ENCODE data around the gene TMED1.

TMED1 gene

DNA sequence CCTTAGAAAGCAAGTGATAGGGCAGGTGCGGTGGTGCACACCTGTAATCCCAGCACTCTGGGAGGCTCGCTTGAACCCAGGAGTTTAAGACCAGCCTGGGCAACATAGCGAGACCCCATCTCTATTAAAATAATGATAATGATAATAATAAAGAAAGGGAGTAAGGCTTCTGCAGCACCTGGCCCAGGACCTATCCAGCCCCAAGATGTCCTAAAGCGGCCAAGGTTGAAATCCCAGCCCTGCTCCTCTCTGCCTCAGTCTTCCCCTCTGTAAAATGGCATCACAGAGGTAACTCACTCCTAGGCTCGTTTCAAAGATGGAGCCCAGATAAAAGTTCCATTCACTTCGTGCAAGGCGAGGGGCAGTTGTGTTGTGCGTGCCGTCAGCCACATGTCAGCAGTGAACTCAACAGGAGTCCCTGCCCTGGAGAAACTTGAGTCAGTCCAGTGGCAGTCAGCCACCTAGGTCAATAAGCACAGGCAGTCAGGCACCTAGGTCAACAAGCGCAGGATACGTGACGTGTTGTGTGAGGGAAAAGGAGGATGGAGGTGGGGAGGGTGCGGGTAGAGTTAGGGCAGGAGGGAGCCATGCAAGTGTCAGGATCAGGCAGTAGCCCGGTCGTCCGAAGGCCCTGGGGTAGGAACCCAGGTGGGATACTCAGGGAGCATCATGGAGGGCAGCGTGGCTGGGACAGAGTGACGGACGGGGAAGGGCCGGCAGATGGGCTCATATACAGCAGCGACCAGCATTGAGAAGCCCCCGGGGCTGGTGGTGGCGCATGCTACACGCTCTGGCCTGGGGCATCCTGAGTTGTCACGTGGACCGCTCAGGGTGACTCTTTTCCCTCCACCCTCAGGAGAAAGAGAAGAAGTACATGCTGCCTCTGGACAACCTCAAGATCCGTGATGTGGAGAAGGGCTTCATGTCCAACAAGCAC lies 16.6 kb downstream of the TMED1 start:
- no peaks in the 10 kb centered on the region for H3K4me1 ChIP-seq (ENCODE audit: control insufficient read depth in 1 of 2, insufficient read depth in 2 of 2, low read length in 2 of 2)
- no peak overlapping the region for H3K9ac ChIP-seq (ENCODE audit: low read depth in 1 of 2, low read length in 2 of 2)
- no peak overlapping the region for H3K27ac ChIP-seq (ENCODE audit: low read depth, low read length)
- H3K36me3 ChIP-seq (ENCODE audit: control insufficient read depth in 1 of 2, insufficient read depth in 2 of 2, low read length in 2 of 2) = peaks cover 39 to 71% of the 10 kb centered on the region in 2 donors
- no peaks in the 10 kb centered on the region for H3K9me3 ChIP-seq (ENCODE audit: control insufficient read depth in 1 of 2, low read length in 2 of 2)
- no peaks in the 10 kb centered on the region for H3K27me3 ChIP-seq (ENCODE audit: control insufficient read depth in 1 of 2, insufficient read depth in 2 of 2, low read length in 2 of 2)
- H3K4me3 ChIP-seq (ENCODE audit: low read depth in 1 of 2, low read length in 2 of 2) = no peak overlapping the region

DNA sequence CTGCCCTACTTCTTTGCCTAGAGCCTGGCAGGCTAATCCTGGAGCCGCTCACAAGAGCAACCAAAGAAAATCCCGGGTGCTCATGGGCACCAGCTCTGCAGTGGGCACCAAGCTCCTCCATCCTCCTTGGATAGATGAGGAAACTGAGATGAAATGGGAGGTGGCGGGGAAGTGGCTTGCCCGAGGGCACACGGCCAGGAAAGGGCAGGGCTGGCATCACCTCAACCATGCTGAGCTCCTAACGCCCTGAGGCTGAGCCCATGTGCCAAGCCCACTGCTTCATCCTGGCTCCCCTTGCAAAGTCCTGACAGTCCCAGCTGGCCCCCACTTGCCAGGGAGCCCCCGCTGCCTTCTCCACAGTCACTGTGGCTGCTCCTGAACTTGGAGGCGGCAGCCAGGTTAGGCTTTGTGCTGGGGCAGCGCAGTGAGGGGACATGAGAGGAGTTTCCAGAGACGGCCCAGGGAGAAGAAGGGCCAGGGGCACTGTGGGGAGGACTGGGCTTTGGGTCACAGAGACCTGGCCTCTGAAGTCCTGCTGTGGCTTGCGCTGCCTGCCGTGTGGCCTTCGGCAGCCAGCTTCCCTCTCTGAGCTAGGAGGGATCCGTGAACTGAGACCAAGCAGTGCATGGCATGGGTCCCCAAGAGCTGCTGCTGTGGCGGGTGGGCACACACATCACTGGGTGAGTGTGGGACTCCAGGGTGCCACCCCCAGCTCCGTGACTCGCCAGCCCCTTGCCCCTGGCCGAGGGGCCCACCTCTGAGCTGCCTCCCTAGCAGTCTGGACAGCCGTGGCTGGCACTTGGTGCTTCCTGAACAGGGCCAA lies 17.5 kb downstream of the TMED1 start:
- H3K27ac ChIP-seq (ENCODE audit: low read depth, low read length) = peak overlapping the region; percentile 10

DNA sequence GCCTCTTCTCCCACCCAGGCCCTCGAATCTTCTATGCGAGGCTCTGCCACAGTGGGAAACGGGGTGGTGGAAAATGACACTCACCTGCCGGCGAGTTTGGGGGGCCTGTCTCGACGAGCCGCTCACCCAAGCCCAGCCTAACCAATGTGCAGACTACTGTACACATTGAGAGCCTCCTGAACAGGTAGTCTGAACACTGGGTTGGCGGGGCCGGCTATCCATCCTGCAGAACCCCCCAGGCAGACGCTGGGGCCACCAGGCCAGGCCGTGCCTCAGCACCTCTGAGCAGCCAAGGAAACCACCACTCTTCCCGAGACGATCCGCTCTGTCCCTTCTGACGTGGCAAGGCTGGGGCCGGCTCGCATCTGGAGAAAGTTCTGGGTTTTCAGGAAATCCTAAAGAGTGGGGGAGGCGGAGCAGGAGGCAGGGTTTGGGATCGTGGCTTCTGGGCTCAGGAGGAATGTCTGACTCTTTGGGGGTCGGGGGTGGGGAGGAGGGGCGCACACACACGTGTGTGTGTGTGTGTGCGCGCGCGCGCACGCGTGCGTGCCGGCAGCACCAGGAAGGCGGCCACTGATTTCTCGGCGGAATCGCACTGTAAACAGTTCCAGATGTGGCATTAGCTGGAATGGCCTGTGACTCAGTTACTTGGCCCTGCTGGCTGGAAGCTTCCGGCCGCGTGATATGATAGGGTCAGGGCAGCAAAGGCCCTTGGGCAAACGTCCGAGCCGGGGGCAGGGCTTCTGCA lies 18.5 kb downstream of the TMED1 start:
- peak overlapping the region; percentile 42 for H3K27ac ChIP-seq (ENCODE audit: low read depth, low read length)
- H3K4me1 ChIP-seq (ENCODE audit: control insufficient read depth in 1 of 2, insufficient read depth in 2 of 2, low read length in 2 of 2) = peaks cover 4% of the 10 kb centered on the region in 2 donors
- peak overlapping the region in 1 of 2 donors; percentile 21 for H3K4me3 ChIP-seq (ENCODE audit: low read depth in 1 of 2, low read length in 2 of 2)
- H3K9ac ChIP-seq (ENCODE audit: low read depth in 1 of 2, low read length in 2 of 2) = no peak overlapping the region
- no peaks in the 10 kb centered on the region for H3K9me3 ChIP-seq (ENCODE audit: control insufficient read depth in 1 of 2, low read length in 2 of 2)
- no peaks in the 10 kb centered on the region for H3K27me3 ChIP-seq (ENCODE audit: control insufficient read depth in 1 of 2, insufficient read depth in 2 of 2, low read length in 2 of 2)
- peaks cover 38 to 76% of the 10 kb centered on the region in 2 donors for H3K36me3 ChIP-seq (ENCODE audit: control insufficient read depth in 1 of 2, insufficient read depth in 2 of 2, low read length in 2 of 2)

More for the DNA sequence above, 17.5 kb downstream of the TMED1 start:
- Histone ChIP-seq H3K9ac (ENCODE audit: low read depth in 1 of 2, low read length in 2 of 2) (no peak overlapping the region), H3K27me3 (ENCODE audit: control insufficient read depth in 1 of 2, insufficient read depth in 2 of 2, low read length in 2 of 2) (no peaks in the 10 kb centered on the region), H3K9me3 (ENCODE audit: control insufficient read depth in 1 of 2, low read length in 2 of 2) (no peaks in the 10 kb centered on the region), H3K36me3 (ENCODE audit: control insufficient read depth in 1 of 2, insufficient read depth in 2 of 2, low read length in 2 of 2) (peaks cover 32 to 69% of the 10 kb centered on the region in 2 donors), H3K4me3 (ENCODE audit: low read depth in 1 of 2, low read length in 2 of 2) (no peak overlapping the region), H3K4me1 (ENCODE audit: control insufficient read depth in 1 of 2, insufficient read depth in 2 of 2, low read length in 2 of 2) (no peaks in the 10 kb centered on the region)

DNA sequence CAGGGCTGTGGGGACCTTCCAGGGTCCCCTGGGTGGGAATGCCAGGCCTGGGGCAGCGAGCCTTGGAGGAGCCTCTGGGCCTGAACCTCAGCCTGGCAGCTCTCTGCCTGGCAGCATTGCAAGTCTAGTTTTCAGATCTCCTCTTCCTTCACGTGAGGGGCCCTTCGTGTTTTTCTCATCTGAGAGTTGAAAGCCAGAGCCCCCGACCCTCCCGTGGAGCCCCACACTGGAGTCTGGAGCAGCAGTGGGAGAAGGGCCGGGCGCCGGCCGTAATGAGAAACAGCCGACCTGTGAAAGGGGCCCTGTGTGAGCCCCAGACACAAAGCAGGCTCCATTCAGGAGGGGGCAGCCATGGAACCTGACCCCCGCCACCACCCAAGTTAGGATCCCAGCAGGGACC lies 19.3 kb downstream of the TMED1 start:
- Histone ChIP-seq H3K4me3 (ENCODE audit: low read depth in 1 of 2, low read length in 2 of 2) (peak overlapping the region in 1 of 2 donors; percentile 21), H3K27ac (ENCODE audit: low read depth, low read length) (no peak overlapping the region), H3K4me1 (ENCODE audit: control insufficient read depth in 1 of 2, insufficient read depth in 2 of 2, low read length in 2 of 2) (peaks cover 4% of the 10 kb centered on the region in 2 donors), H3K9me3 (ENCODE audit: control insufficient read depth in 1 of 2, low read length in 2 of 2) (no peaks in the 10 kb centered on the region), H3K27me3 (ENCODE audit: control insufficient read depth in 1 of 2, insufficient read depth in 2 of 2, low read length in 2 of 2) (no peaks in the 10 kb centered on the region), H3K36me3 (ENCODE audit: control insufficient read depth in 1 of 2, insufficient read depth in 2 of 2, low read length in 2 of 2) (peaks cover 40 to 81% of the 10 kb centered on the region in 2 donors), H3K9ac (ENCODE audit: low read depth in 1 of 2, low read length in 2 of 2) (no peak overlapping the region)

DNA sequence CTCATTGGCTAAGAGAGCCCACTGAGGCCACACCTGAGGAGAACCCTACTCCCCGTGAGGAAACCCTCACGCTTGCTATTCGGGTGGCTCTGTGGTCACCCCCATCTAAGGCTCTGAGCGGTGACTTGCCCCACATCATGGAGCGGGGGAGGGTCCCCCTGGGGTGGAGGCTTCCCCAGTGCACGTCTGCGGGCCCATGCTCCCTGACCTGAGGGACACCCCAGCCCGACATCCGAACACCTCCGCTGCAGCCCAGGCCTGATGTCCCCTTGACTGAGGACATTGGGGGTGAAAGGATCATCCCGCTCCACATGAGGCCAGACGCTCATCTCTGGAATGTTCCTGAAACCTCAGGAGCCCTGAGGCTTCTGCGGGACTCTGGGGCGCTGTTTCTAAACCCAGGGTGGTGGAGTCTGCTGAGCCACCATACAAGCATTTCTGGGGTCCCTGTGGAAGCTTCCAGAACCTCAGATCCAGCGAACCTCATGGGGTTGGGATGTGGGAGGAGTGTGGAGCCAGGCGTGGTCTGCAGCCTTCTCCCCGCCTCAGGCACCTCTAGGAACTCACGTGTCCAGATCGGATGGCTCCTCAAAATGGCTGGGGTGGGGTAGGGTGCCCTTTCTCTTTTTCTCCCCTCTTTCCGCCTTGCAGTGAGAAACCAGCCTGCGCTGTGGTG lies 19.9 kb downstream of the TMED1 start:
- Histone ChIP-seq H3K27me3 (ENCODE audit: control insufficient read depth in 1 of 2, insufficient read depth in 2 of 2, low read length in 2 of 2) (no peaks in the 10 kb centered on the region), H3K9me3 (ENCODE audit: control insufficient read depth in 1 of 2, low read length in 2 of 2) (no peaks in the 10 kb centered on the region), H3K4me3 (ENCODE audit: low read depth in 1 of 2, low read length in 2 of 2) (no peak overlapping the region), H3K36me3 (ENCODE audit: control insufficient read depth in 1 of 2, insufficient read depth in 2 of 2, low read length in 2 of 2) (peaks cover 44 to 83% of the 10 kb centered on the region in 2 donors), H3K27ac (ENCODE audit: low read depth, low read length) (no peak overlapping the region), H3K9ac (ENCODE audit: low read depth in 1 of 2, low read length in 2 of 2) (no peak overlapping the region), H3K4me1 (ENCODE audit: control insufficient read depth in 1 of 2, insufficient read depth in 2 of 2, low read length in 2 of 2) (peaks cover 4% of the 10 kb centered on the region in 2 donors)

DNA sequence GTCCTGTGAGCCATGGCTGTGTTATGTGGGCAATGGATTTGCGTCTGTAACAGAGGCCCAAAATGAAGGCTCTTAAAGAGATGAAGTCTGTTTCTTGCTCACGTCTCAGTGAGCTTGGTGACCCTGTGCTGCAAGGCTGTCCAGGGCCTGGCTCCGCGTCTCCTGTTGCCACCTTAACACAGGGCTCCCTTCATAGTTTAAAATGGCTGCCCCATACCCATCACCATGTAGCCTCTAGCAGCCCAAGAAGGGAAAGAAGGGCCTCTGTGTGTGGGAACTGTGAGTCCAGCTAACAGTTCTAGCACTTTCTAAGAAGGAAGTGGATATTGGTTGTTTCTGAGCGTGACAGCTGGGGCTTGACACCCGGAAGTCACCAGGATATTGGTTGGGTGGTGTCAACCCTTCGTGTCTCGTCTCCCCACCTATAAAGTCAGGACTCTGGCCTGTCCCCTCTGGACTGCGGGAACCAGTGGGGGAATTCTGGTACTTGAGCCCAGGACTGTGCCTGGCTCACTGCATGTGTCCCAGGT lies 20.9 kb downstream of the TMED1 start:
- Histone ChIP-seq H3K36me3 (ENCODE audit: control insufficient read depth in 1 of 2, insufficient read depth in 2 of 2, low read length in 2 of 2) (peaks cover 44 to 83% of the 10 kb centered on the region in 2 donors), H3K4me1 (ENCODE audit: control insufficient read depth in 1 of 2, insufficient read depth in 2 of 2, low read length in 2 of 2) (peaks cover 4% of the 10 kb centered on the region in 2 donors), H3K27me3 (ENCODE audit: control insufficient read depth in 1 of 2, insufficient read depth in 2 of 2, low read length in 2 of 2) (no peaks in the 10 kb centered on the region), H3K9me3 (ENCODE audit: control insufficient read depth in 1 of 2, low read length in 2 of 2) (no peaks in the 10 kb centered on the region), H3K9ac (ENCODE audit: low read depth in 1 of 2, low read length in 2 of 2) (no peak overlapping the region), H3K27ac (ENCODE audit: low read depth, low read length) (no peak overlapping the region), H3K4me3 (ENCODE audit: low read depth in 1 of 2, low read length in 2 of 2) (no peak overlapping the region)

DNA sequence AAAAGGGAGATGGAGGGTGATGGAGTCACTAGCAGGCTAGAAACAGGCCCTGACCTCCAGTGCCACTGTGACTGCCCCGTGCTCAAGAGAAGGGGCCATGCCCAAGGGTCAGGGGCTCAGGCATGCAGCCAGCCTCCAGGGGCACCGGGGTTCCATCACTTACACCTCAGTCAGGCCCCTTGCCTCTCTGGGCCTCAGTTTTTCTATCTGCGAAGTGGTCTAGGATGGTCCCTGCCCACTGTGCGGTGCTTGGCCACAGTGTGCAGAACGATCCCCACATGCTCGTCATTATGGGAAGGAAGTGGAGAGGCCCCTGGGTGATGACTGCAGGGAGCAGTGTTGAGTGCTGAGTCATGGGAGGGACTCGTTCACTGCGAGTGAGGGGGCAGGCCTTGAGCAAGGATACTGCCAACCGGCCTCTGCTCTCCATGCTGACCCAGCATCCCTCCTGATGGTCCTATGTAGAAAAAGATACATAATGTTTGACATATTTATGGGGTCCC lies 23.1 kb downstream of the TMED1 start:
- H3K4me3 ChIP-seq (ENCODE audit: low read depth in 1 of 2, low read length in 2 of 2) = no peak overlapping the region
- no peak overlapping the region for H3K9ac ChIP-seq (ENCODE audit: low read depth in 1 of 2, low read length in 2 of 2)
- H3K36me3 ChIP-seq (ENCODE audit: control insufficient read depth in 1 of 2, insufficient read depth in 2 of 2, low read length in 2 of 2) = peaks cover 43 to 79% of the 10 kb centered on the region in 2 donors
- H3K9me3 ChIP-seq (ENCODE audit: control insufficient read depth in 1 of 2, low read length in 2 of 2) = no peaks in the 10 kb centered on the region
- H3K4me1 ChIP-seq (ENCODE audit: control insufficient read depth in 1 of 2, insufficient read depth in 2 of 2, low read length in 2 of 2) = peaks cover 7 to 12% of the 10 kb centered on the region in 2 donors
- H3K27ac ChIP-seq (ENCODE audit: low read depth, low read length) = no peak overlapping the region
- H3K27me3 ChIP-seq (ENCODE audit: control insufficient read depth in 1 of 2, insufficient read depth in 2 of 2, low read length in 2 of 2) = no peaks in the 10 kb centered on the region

DNA sequence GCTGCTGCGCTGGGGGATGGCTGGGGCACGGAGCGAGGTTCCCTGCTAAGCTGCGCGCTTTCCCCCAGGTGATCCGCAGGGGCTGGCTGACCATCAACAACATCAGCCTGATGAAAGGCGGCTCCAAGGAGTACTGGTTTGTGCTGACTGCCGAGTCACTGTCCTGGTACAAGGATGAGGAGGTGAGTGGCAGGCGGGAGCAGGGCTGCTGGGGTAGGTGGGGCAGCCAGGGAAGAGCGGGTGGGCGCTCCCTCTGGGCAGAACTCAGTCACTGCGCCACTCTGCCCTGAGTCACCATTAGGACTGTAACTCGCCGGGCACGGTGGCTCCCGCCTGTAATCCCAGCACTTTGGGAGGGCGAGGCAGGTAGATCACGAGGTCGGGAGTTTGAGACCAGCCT lies 23.8 kb downstream of the TMED1 start:
- H3K4me1 ChIP-seq (ENCODE audit: control insufficient read depth in 1 of 2, insufficient read depth in 2 of 2, low read length in 2 of 2) = peaks cover 7 to 12% of the 10 kb centered on the region in 2 donors
- H3K27me3 ChIP-seq (ENCODE audit: control insufficient read depth in 1 of 2, insufficient read depth in 2 of 2, low read length in 2 of 2) = no peaks in the 10 kb centered on the region
- no peak overlapping the region for H3K4me3 ChIP-seq (ENCODE audit: low read depth in 1 of 2, low read length in 2 of 2)
- H3K36me3 ChIP-seq (ENCODE audit: control insufficient read depth in 1 of 2, insufficient read depth in 2 of 2, low read length in 2 of 2) = peaks cover 43 to 79% of the 10 kb centered on the region in 2 donors
- no peak overlapping the region for H3K9ac ChIP-seq (ENCODE audit: low read depth in 1 of 2, low read length in 2 of 2)
- no peak overlapping the region for H3K27ac ChIP-seq (ENCODE audit: low read depth, low read length)
- no peaks in the 10 kb centered on the region for H3K9me3 ChIP-seq (ENCODE audit: control insufficient read depth in 1 of 2, low read length in 2 of 2)
